Neural cell (in vitro differentiated cells): Measurements from ENCODE around the gene MACF1.

ENCODE experiments used
- EP300 ChIP-seq: fragments of 450-650 bp; conservative IDR thresholded peaks from 2 replicates; pipeline ENCODE4 v1.6.1; 2014; ENCODE audit warnings: antibody characterized with exemption, mild to moderate bottlenecking, moderate library complexity; ENCODE audit not compliant: poor library complexity, severe bottlenecking
- EZH2 ChIP-seq: fragments of 200-600, 300-800 bp; shearing (Covaris generic), sonication (generic); IDR thresholded peaks from 2 replicates; pipeline ENCODE4 v1.6.1; 2014; ENCODE audit warnings: antibody characterized with exemption, low read length, borderline replicate concordance, mild to moderate bottlenecking; ENCODE audit not compliant: insufficient read depth, poor library complexity, severe bottlenecking
- MXI1 ChIP-seq: fragments of 450-650 bp; conservative IDR thresholded peaks from 2 replicates; pipeline ENCODE4 v1.6.1; 2014; ENCODE audit warnings: antibody characterized with exemption, mild to moderate bottlenecking; ENCODE audit not compliant: poor library complexity, severe bottlenecking
- POLR2AphosphoS5 ChIP-seq: IDR thresholded peaks from 2 replicates; pipeline ENCODE4 v1.6.1; 2012
- RAD21 ChIP-seq: fragments of 450-650 bp; conservative IDR thresholded peaks from 2 replicates; pipeline ENCODE4 v1.6.1; 2014; ENCODE audit warnings: antibody characterized with exemption, mild to moderate bottlenecking, moderate library complexity
- SMC3 ChIP-seq: fragments of 450-650 bp; conservative IDR thresholded peaks from 2 replicates; pipeline ENCODE4 v1.6.1; 2014; ENCODE audit warnings: antibody characterized with exemption, mild to moderate bottlenecking, moderate library complexity; ENCODE audit not compliant: poor library complexity
- TAF1 ChIP-seq: IDR thresholded peaks from 2 replicates; pipeline ENCODE4 v1.6.1; 2012; ENCODE audit warnings: low read depth
- TF ChIP-seq, protein P1 (sequence below): fragments of 450-650 bp; IDR thresholded peaks from 2 replicates; pipeline ENCODE4 v1.5.1; 2014; ENCODE audit warnings: antibody characterized with exemption, mild to moderate bottlenecking, moderate library complexity; ENCODE audit not compliant: poor library complexity, severe bottlenecking
- TF ChIP-seq, protein P2 (sequence below): IDR thresholded peaks from 2 replicates; pipeline ENCODE4 v1.6.1; 2012; ENCODE audit warnings: borderline replicate concordance

DNA sequence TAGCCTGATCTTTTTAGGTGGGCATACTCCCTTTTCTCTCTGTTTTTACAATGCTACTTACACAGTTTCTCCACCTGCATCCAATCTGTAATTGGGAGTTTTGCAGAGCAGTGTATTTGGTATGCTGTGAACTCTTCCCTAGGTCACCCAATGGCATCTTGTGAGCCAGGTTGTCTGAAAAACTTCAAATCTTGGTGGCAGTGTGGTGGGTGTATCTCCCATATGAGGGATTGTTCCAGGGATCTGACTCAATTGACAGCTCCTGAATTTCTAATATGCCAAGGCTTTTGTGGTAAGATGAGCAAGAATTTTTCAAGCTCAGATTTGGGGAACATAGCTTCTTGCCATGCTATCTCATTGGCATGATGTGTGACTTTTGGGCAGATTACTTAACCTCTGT is 47.2 kb upstream of the MACF1 start:
- TF ChIP-seq RAD21 (no peak), POLR2AphosphoS5 (no peak), EZH2 (no peak), EP300 (no peak), SMC3 (no peak), TAF1 (no peak), MXI1 (no peak)
- TF ChIP-seq, protein P1, sequence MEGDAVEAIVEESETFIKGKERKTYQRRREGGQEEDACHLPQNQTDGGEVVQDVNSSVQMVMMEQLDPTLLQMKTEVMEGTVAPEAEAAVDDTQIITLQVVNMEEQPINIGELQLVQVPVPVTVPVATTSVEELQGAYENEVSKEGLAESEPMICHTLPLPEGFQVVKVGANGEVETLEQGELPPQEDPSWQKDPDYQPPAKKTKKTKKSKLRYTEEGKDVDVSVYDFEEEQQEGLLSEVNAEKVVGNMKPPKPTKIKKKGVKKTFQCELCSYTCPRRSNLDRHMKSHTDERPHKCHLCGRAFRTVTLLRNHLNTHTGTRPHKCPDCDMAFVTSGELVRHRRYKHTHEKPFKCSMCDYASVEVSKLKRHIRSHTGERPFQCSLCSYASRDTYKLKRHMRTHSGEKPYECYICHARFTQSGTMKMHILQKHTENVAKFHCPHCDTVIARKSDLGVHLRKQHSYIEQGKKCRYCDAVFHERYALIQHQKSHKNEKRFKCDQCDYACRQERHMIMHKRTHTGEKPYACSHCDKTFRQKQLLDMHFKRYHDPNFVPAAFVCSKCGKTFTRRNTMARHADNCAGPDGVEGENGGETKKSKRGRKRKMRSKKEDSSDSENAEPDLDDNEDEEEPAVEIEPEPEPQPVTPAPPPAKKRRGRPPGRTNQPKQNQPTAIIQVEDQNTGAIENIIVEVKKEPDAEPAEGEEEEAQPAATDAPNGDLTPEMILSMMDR, result no peak
- TF ChIP-seq, protein P2, sequence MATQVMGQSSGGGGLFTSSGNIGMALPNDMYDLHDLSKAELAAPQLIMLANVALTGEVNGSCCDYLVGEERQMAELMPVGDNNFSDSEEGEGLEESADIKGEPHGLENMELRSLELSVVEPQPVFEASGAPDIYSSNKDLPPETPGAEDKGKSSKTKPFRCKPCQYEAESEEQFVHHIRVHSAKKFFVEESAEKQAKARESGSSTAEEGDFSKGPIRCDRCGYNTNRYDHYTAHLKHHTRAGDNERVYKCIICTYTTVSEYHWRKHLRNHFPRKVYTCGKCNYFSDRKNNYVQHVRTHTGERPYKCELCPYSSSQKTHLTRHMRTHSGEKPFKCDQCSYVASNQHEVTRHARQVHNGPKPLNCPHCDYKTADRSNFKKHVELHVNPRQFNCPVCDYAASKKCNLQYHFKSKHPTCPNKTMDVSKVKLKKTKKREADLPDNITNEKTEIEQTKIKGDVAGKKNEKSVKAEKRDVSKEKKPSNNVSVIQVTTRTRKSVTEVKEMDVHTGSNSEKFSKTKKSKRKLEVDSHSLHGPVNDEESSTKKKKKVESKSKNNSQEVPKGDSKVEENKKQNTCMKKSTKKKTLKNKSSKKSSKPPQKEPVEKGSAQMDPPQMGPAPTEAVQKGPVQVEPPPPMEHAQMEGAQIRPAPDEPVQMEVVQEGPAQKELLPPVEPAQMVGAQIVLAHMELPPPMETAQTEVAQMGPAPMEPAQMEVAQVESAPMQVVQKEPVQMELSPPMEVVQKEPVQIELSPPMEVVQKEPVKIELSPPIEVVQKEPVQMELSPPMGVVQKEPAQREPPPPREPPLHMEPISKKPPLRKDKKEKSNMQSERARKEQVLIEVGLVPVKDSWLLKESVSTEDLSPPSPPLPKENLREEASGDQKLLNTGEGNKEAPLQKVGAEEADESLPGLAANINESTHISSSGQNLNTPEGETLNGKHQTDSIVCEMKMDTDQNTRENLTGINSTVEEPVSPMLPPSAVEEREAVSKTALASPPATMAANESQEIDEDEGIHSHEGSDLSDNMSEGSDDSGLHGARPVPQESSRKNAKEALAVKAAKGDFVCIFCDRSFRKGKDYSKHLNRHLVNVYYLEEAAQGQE, result no peak
